CD4-positive, alpha-beta T cell (primary cell): ENCODE results near the gene SLC11A1. TPM values are rescaled to one million over a fixed set of nuclear protein-coding genes. Genes with fewer than 3 reads are reported as not detected.

Source experiments
- ATAC-seq: fragments of 200-7000 bp; cut with Tn5 transposase; one replicate; pipeline ENCODE4 v1.10.0; 2022; ENCODE audit warnings: mild to moderate bottlenecking; ENCODE audit not compliant: poor library complexity
- CTCF ChIA-PET: fragments of 350-600 bp; sonication (Branson Sonifier 250); formaldehyde crosslinking; loops from one replicate; lab custom pipeline; 2021; ENCODE audit warnings: antibody characterized with exemption, inconsistent platforms; lab: Charles Lee
- POLR2A ChIA-PET: fragments of 350-600 bp; sonication (Branson Sonifier 250); formaldehyde crosslinking; loops from one replicate; lab custom pipeline; 2021; ENCODE audit warnings: antibody characterized with exemption, inconsistent platforms; lab: Charles Lee
- DNase-seq, 14 experiments: peaks; one replicate each; pipeline ENCODE4 v3.0.0-alpha.2; 2013 to 2020; ENCODE audit warnings: mixed read lengths in 2 of 14
- H3K27ac ChIP-seq, 2 donors: one replicate each; pipeline versions ENCODE4 v1.5.1 to v1.7.0; 2013; ENCODE audit warnings: low read length in 2 of 2, low read depth in 1 of 2, mild to moderate bottlenecking in 1 of 2
- H3K27me3 ChIP-seq, 2 experiments: 1 replicate in 1 of 2; 2 replicates in 1 of 2; pipeline versions ENCODE4 v1.6.1 to v1.7.0; 2013; ENCODE audit warnings: low read length in 2 of 2, control low read depth in 1 of 2, mild to moderate bottlenecking in 1 of 2, moderate library complexity in 1 of 2; ENCODE audit not compliant: insufficient read depth in 2 of 2, control insufficient read depth in 1 of 2
- H3K36me3 ChIP-seq: one replicate; pipeline ENCODE4 v1.6.1; 2013; ENCODE audit warnings: low read length, control low read depth; ENCODE audit not compliant: insufficient read depth
- H3K4me1 ChIP-seq: one replicate; pipeline ENCODE4 v1.6.1; 2013; ENCODE audit warnings: low read length, control low read depth; ENCODE audit not compliant: insufficient read depth
- H3K4me3 ChIP-seq: one replicate; pipeline ENCODE4 v1.5.1; 2013; ENCODE audit warnings: mild to moderate bottlenecking, low read length, moderate library complexity
- H3K9me3 ChIP-seq, 2 experiments: 1 replicate in 1 of 2; 2 replicates in 1 of 2; pipeline versions ENCODE4 v1.6.1 to v1.7.0; 2013; ENCODE audit warnings: low read length in 2 of 2, mild to moderate bottlenecking in 2 of 2, control low read depth in 1 of 2, moderate library complexity in 1 of 2; ENCODE audit not compliant: control insufficient read depth in 1 of 2, insufficient read depth in 1 of 2
- H3K27ac Mint-ChIP-seq: one replicate; pipeline ENCODE4 v1.8.0; 2020; ENCODE audit warnings: mixed read lengths
- H3K27me3 Mint-ChIP-seq: one replicate; pipeline ENCODE4 v1.8.0; 2021; ENCODE audit warnings: mixed read lengths
- H3K36me3 Mint-ChIP-seq: one replicate; pipeline ENCODE4 v1.8.0; 2021; ENCODE audit warnings: low read depth, mixed read lengths
- H3K4me1 Mint-ChIP-seq: one replicate; pipeline ENCODE4 v1.8.0; 2021; ENCODE audit warnings: low read depth, mixed read lengths
- H3K4me3 Mint-ChIP-seq: one replicate; pipeline ENCODE4 v1.8.0; 2020; ENCODE audit warnings: mild to moderate bottlenecking, mixed read lengths
- H3K9me3 Mint-ChIP-seq: one replicate; pipeline ENCODE4 v1.8.0; 2020; ENCODE audit warnings: mixed read lengths
- intact Hi-C, 2 experiments: fragments of 100-400 bp; cut with DNase I in 1 of 2; cut with micrococcal nuclease in 1 of 2; formaldehyde crosslinking; loops; one replicate each; pipeline versions ENCODE4 v1.15.1 to v1.9.0; 2023 to 2025; cut with DNase I, micrococcal nuclease
- total RNA-seq, 174 experiments: library from RNA in 2 of 174; stranded (reverse) in 2 of 174; gene quantifications; one replicate each; pipeline ENCODE4 v1.2.3 and lab custom pipeline; 2021 to 2026
- TF ChIP-seq, protein P1 (sequence below): fragments of 200-600 bp; IDR thresholded peaks from one replicate; pipeline ENCODE4 v1.8.0; 2022; ENCODE audit warnings: antibody characterized with exemption, mild to moderate bottlenecking

SLC11A1 gene
- total RNA-seq, 2 experiments from 2014 or later, result 4.9 to 6.3 TPM

DNA sequence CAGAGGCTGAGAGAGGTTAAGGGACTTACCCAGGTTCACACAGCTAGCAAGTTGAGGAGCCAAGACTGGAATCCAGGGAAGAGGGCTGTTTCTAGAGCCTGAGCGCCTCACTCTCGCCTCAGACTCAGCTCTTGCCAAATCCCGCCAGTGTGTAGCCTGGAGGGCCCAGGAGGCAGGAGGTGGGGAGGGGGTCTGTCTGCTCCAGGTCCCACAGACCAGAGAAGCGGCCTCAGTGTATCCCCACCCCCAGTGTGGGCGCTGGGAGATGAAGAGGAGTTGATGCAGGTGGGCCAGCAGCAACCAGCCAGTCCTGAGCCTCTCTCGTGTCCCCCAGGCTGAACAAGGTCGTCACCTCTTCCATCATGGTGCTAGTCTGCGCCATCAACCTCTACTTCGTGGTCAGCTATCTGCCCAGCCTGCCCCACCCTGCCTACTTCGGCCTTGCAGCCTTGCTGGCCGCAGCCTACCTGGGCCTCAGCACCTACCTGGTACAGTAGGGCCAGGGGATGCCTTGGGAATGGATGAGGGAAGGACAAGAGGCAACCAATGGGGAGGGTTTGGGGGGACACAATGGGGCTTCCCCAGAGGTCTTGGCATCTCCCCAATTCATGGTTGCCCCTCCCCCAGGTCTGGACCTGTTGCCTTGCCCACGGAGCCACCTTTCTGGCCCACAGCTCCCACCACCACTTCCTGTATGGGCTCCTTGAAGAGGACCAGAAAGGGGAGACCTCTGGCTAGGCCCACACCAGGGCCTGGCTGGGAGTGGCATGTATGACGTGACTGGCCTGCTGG lies 12.4 kb downstream of the SLC11A1 start:
- H3K4me1 Mint-ChIP-seq, result peaks cover 41% of the 10 kb centered on the region
- H3K27me3 ChIP-seq, result no peaks in the 10 kb centered on the region

DNA sequence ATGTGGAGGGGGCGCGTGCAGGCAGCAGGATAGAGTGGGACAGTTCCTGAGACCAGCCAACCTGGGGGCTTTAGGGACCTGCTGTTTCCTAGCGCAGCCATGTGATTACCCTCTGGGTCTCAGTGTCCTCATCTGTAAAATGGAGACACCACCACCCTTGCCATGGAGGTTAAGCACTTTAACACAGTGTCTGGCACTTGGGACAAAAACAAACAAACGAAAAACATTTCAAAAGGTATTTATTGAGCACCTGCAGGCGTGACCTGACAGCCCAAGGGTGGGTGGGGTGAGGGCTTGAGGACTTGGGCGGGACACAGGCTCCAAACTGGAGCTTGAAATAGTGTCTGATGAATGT lies 13.0 kb downstream of the SLC11A1 start:
- Mint-ChIP-seq H3K4me3 (peak overlapping the region; percentile 48), H3K9me3 (no peaks in the 10 kb centered on the region), H3K27ac (peak overlapping the region; percentile 99), H3K27me3 (no peaks in the 10 kb centered on the region), H3K4me1 (peaks cover 41% of the 10 kb centered on the region), H3K36me3 (peaks cover 19% of the 10 kb centered on the region)
- no peaks in the 10 kb centered on the region for H3K36me3 ChIP-seq
- ChIA-PET CTCF (interaction anchor here (1.5 to 3.2 kb wide), 3 partner anchors 96 to 123 kb away, joined by 5 to 22 read pairs (median 6); no protein-coding TSS in a partner anchor), POLR2A (interaction anchor here (3.2 to 4.9 kb wide), 3 partner anchors 12 to 124 kb away, joined by 33 to 74 read pairs (median 68); partner anchors contain the start of genes AAMP and PNKD)
- peaks cover 55% of the 10 kb centered on the region for H3K4me1 ChIP-seq
- ATAC-seq, result no peak
- H3K27ac ChIP-seq, result no peak overlapping the region
- TF ChIP-seq, protein P1, sequence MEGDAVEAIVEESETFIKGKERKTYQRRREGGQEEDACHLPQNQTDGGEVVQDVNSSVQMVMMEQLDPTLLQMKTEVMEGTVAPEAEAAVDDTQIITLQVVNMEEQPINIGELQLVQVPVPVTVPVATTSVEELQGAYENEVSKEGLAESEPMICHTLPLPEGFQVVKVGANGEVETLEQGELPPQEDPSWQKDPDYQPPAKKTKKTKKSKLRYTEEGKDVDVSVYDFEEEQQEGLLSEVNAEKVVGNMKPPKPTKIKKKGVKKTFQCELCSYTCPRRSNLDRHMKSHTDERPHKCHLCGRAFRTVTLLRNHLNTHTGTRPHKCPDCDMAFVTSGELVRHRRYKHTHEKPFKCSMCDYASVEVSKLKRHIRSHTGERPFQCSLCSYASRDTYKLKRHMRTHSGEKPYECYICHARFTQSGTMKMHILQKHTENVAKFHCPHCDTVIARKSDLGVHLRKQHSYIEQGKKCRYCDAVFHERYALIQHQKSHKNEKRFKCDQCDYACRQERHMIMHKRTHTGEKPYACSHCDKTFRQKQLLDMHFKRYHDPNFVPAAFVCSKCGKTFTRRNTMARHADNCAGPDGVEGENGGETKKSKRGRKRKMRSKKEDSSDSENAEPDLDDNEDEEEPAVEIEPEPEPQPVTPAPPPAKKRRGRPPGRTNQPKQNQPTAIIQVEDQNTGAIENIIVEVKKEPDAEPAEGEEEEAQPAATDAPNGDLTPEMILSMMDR, result no peak
- peak in 1 of 14 experiments; percentile 27 for DNase-seq
- H3K9me3 ChIP-seq, result no peaks in the 10 kb centered on the region
- no peaks in the 10 kb centered on the region for H3K27me3 ChIP-seq
- H3K4me3 ChIP-seq, result no peak overlapping the region
- intact Hi-C loops, result loop anchor here (2.0 to 10.0 kb wide), 8 partner anchors 24 to 782 kb away; partner anchors contain the start of genes ARPC2 (in 1 of the 2), CATIP (in 1 of the 2), CNPPD1 (in 1 of the 2) and RETREG2 (in 1 of the 2)

More for the DNA sequence above, 12.4 kb downstream of the SLC11A1 start:
- CTCF ChIA-PET, result interaction anchor here (0.8 to 3.2 kb wide), 3 partner anchors 38 to 108 kb away, joined by 3 to 22 read pairs (median 3); no protein-coding TSS in a partner anchor
- peak in 2 of 14 experiments; percentile 27 to 50 for DNase-seq
- peak overlapping the region; percentile 48 for H3K4me3 Mint-ChIP-seq
- no peaks in the 10 kb centered on the region for H3K9me3 Mint-ChIP-seq
- POLR2A ChIA-PET, result interaction anchor here (0.9 to 4.9 kb wide), 3 partner anchors 12 to 73 kb away, joined by 3 to 74 read pairs (median 6); no protein-coding TSS in a partner anchor
- intact Hi-C loops, result loop anchor here (2.0 to 10.0 kb wide), 8 partner anchors 24 to 783 kb away; partner anchors contain the start of genes ARPC2 (in 1 of the 2), CATIP (in 1 of the 2), CNPPD1 (in 1 of the 2) and RETREG2 (in 1 of the 2)
- H3K27ac Mint-ChIP-seq, result peak overlapping the region; percentile 99
- no peak overlapping the region for H3K27ac ChIP-seq
- peaks cover 18% of the 10 kb centered on the region for H3K36me3 Mint-ChIP-seq
- H3K27me3 Mint-ChIP-seq, result no peaks in the 10 kb centered on the region
- TF ChIP-seq, protein P1, result no peak
- H3K4me3 ChIP-seq, result no peak overlapping the region
- peaks cover 55% of the 10 kb centered on the region for H3K4me1 ChIP-seq
- no peak for ATAC-seq
- no peaks in the 10 kb centered on the region for H3K36me3 ChIP-seq
- H3K9me3 ChIP-seq, result no peaks in the 10 kb centered on the region

DNA sequence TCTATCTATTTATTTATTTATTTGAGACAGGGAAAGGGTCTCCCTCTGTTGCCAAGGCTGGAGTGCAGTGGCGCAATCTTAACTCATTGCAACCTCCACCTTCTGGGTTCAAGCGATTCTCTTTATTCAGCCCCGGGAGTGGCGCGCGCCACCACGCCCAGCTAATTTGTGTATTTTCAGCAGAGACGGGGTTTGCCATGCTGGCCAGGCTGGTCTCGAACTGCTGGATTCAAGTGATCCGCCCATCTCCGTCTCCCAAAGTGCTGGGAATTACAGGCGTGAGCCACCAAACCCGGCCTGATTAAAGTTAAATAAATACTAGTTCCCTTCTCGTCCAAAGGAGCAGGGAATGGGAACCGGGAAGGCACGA lies 13.4 kb downstream of the SLC11A1 start:
- CTCF ChIA-PET, result interaction anchor here (1.0 to 3.2 kb wide), 7 partner anchors 26 to 124 kb away, joined by 3 to 22 read pairs (median 7); partner anchors contain the start of gene TMBIM1

More for the DNA sequence above, 13.4 kb downstream of the SLC11A1 start:
- POLR2A ChIA-PET, result interaction anchor here (0.6 to 4.9 kb wide), 18 partner anchors 8 to 993 kb away, joined by 3 to 74 read pairs (median 8); partner anchors contain the start of genes AAMP, ARPC2, BCS1L and CATIP
- Mint-ChIP-seq H3K4me1 (peaks cover 41% of the 10 kb centered on the region), H3K9me3 (no peaks in the 10 kb centered on the region), H3K4me3 (peak overlapping the region; percentile 94), H3K27me3 (no peaks in the 10 kb centered on the region), H3K36me3 (peaks cover 22% of the 10 kb centered on the region), H3K27ac (peak overlapping the region; percentile 99)
- Histone ChIP-seq H3K9me3 (no peaks in the 10 kb centered on the region), H3K27me3 (no peaks in the 10 kb centered on the region), H3K27ac (peak overlapping the region in 1 of 2 donors; percentile 67), H3K4me3 (peak overlapping the region; percentile 71), H3K4me1 (peaks cover 55% of the 10 kb centered on the region), H3K36me3 (no peaks in the 10 kb centered on the region)
- ATAC-seq (no peak), DNase-seq (no peak)
- intact Hi-C loops, result loop anchor here (2.0 to 10.0 kb wide), 8 partner anchors 25 to 782 kb away; partner anchors contain the start of genes ARPC2 (in 1 of the 2), CATIP (in 1 of the 2), CNPPD1 (in 1 of the 2) and RETREG2 (in 1 of the 2)
- TF ChIP-seq, protein P1, result no peak
